ENCODE results near the gene PRKAR1B.

DNA sequence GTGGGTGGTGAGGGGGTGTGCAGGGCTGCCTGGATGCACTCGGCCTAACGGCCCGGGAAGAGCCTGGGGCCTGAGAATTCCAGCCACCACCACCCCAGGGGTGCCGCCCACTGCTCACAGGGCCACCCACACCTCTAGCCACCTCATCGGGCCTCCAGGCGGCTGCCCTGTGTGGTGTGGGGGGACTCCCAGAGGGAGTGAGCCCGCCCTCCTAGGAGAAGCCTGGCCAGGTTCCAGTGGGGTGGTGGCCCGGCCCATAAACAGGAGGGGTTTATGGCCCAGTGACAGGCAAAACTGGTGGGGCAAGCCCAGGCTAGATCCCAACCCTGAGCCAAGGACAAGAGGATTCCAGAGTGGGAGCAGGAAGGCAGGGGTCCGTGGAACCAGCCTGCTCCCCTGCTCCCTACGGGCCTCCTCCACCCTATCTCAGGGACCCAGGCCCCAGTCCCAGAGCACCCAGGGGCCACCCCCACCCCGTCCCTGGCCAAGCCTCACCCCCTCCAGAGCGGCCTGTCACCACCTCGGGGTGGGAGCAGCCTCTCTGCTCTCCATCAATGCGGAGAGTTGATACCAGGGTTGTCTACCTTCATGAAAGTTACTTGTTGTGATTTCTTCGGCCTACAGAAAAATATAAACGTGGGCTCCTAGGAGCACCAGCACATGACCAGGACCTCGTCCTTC is 187.2 kb downstream of the PRKAR1B start:
- TF ChIP-seq, protein P1, sequence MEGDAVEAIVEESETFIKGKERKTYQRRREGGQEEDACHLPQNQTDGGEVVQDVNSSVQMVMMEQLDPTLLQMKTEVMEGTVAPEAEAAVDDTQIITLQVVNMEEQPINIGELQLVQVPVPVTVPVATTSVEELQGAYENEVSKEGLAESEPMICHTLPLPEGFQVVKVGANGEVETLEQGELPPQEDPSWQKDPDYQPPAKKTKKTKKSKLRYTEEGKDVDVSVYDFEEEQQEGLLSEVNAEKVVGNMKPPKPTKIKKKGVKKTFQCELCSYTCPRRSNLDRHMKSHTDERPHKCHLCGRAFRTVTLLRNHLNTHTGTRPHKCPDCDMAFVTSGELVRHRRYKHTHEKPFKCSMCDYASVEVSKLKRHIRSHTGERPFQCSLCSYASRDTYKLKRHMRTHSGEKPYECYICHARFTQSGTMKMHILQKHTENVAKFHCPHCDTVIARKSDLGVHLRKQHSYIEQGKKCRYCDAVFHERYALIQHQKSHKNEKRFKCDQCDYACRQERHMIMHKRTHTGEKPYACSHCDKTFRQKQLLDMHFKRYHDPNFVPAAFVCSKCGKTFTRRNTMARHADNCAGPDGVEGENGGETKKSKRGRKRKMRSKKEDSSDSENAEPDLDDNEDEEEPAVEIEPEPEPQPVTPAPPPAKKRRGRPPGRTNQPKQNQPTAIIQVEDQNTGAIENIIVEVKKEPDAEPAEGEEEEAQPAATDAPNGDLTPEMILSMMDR (conservative IDR thresholded peaks at IDR 0.05) = no peak
- no peak for TF ChIP-seq EZH2 (IDR thresholded peaks at IDR 0.05; ENCODE audit: low read depth)

Data from PC-9 (cell line).